HepG2 (cell line): ENCODE measurements around the gene PHF10. TPM values are rescaled to one million over a fixed set of nuclear protein-coding genes. Genes with fewer than 3 reads are reported as not detected.

ENCODE experiments used
- ATAC-seq: fragments of 200-7000 bp; cut with Tn5 transposase; 3 replicates; pipeline ENCODE4 v1.9.1; 2020; ENCODE audit warnings: mild to moderate bottlenecking, moderate library complexity
- BruUV-seq: library from RNA; stranded (reverse); fragments of 400-500 nt; replicated peaks from 2 replicates; lab custom pipeline; 2021; lab: Mats Ljungman, UMichigan
- CTCF ChIA-PET: fragments of 300-600 bp; formaldehyde crosslinking; extraction: SDS; loops from one replicate; lab custom pipeline; 2021; ENCODE audit warnings: low total read pairs, inconsistent platforms, low intra/inter-chr PET ratio; lab: Yijun Ruan, JAX
- POLR2A ChIA-PET: fragments of 350-600 bp; sonication (Branson Sonifier 250); formaldehyde crosslinking; loops from one replicate; lab custom pipeline; 2020; ENCODE audit warnings: antibody characterized with exemption, inconsistent platforms; lab: Yijun Ruan, JAX
- DNase-seq: peaks from one replicate; pipeline ENCODE4 v3.0.0-alpha.2; 2015; ENCODE audit warnings: low spot score
- FAIRE-seq: peaks from 3 replicates; lab custom pipeline; 2011; peaks lifted over from hg19 to GRCh38; lab: Jason Lieb, UNC
- H2AFZ ChIP-seq: one replicate; pipeline ENCODE4 v1.6.1; 2011; ENCODE audit warnings: low read length, inconsistent platforms
- H3K27ac ChIP-seq: fragments of 300-600 bp; 3 replicates; pipeline ENCODE4 v1.8.0; 2011; ENCODE audit warnings: mixed run types, mild to moderate bottlenecking, mixed read lengths, low read length, inconsistent platforms; ENCODE audit not compliant: insufficient read depth; ENCODE audit errors: extremely low read length
- H3K27me3 ChIP-seq, 2 experiments: fragments of 200-600 bp in 1 of 2; 2 replicates in 1 of 2; 3 replicates in 1 of 2; pipeline versions ENCODE4 v1.6.0 to v1.8.0; 2011; ENCODE audit warnings: low read length in 2 of 2, mild to moderate bottlenecking in 2 of 2, moderate library complexity in 2 of 2, inconsistent platforms in 1 of 2; ENCODE audit not compliant: insufficient read depth in 2 of 2, control insufficient read depth in 1 of 2
- H3K36me3 ChIP-seq, 2 experiments: fragments of 200-600 bp in 1 of 2; replicated peaks in 1 of 2; 2 replicates in 1 of 2; 3 replicates in 1 of 2; pipeline versions ENCODE4 v1.5.1 to v1.8.0; 2011; ENCODE audit warnings: low read length in 2 of 2, inconsistent platforms in 1 of 2; ENCODE audit not compliant: insufficient read depth in 2 of 2, control insufficient read depth in 1 of 2
- H3K4me1 ChIP-seq: 2 replicates; pipeline ENCODE4 v1.5.1; 2012; ENCODE audit warnings: low read length, inconsistent platforms; ENCODE audit not compliant: insufficient read depth
- H3K4me2 ChIP-seq: 2 replicates; pipeline ENCODE4 v1.6.0; 2011; ENCODE audit warnings: low read depth, low read length, inconsistent platforms
- H3K4me3 ChIP-seq, 3 experiments: fragments of 200-600 bp in 1 of 3; sonication (generic), shearing (Covaris generic) in 1 of 3; replicated peaks in 1 of 3; 2 replicates each; pipeline ENCODE4 v1.5.1; 2011 to 2016; ENCODE audit warnings: low read length in 3 of 3, inconsistent platforms in 2 of 3, low read depth in 2 of 3, mild to moderate bottlenecking in 2 of 3, control low read depth in 1 of 3, mixed read lengths in 1 of 3; ENCODE audit not compliant: insufficient read depth in 1 of 3
- H3K79me2 ChIP-seq: one replicate; pipeline ENCODE4 v1.6.1; 2011; ENCODE audit warnings: low read length, inconsistent platforms; ENCODE audit not compliant: insufficient read depth
- H3K9ac ChIP-seq: 2 replicates; pipeline ENCODE4 v1.6.0; 2011; ENCODE audit warnings: mild to moderate bottlenecking, low read depth, low read length, inconsistent platforms; ENCODE audit not compliant: insufficient read depth
- H3K9me3 ChIP-seq: 2 replicates; pipeline ENCODE4 v1.5.1; 2012; ENCODE audit warnings: mild to moderate bottlenecking, low read length
- H4K20me1 ChIP-seq: 2 replicates; pipeline ENCODE4 v1.6.0; 2011; ENCODE audit warnings: inconsistent platforms, mild to moderate bottlenecking, low read length, moderate library complexity; ENCODE audit not compliant: insufficient read depth
- POLR2AphosphoS2 ChIP-seq: IDR thresholded peaks from 2 replicates; pipeline ENCODE4 v1.6.1; 2011; ENCODE audit warnings: low read depth, low read length, improper control_type of control experiment
- SATB2 ChIP-seq: sonication (generic); formaldehyde crosslinking; IDR thresholded peaks from 2 replicates; pipeline ENCODE4 v1.5.0; 2020; ENCODE audit warnings: missing genetic modification reagents
- ZNF136 ChIP-seq: sonication (generic); formaldehyde crosslinking; IDR thresholded peaks from 2 replicates; pipeline ENCODE4 v1.8.1; 2022; ENCODE audit warnings: low read depth, mild to moderate bottlenecking, moderate library complexity, missing genetic modification reagents
- ZNF251 ChIP-seq: sonication (generic); formaldehyde crosslinking; IDR thresholded peaks from 2 replicates; pipeline ENCODE4 v1.9.0; 2021; ENCODE audit warnings: mild to moderate bottlenecking, missing genetic modification reagents
- ZNF557 ChIP-seq: sonication (generic); formaldehyde crosslinking; IDR thresholded peaks from 2 replicates; pipeline ENCODE4 v1.4.0; 2020; ENCODE audit warnings: missing genetic modification reagents
- ZNF605 ChIP-seq: sonication (generic); formaldehyde crosslinking; IDR thresholded peaks from 2 replicates; pipeline ENCODE4 v1.8.0; 2022; ENCODE audit warnings: mild to moderate bottlenecking, missing genetic modification reagents
- WGBS: methylation state at CpG from one replicate; pipeline ENCODE4 v1.1.6; 2017; ENCODE audit warnings: low lambda C conversion rate; 5-methylcytosine and 5-hydroxymethylcytosine counted together
- in situ Hi-C: cut with HindIII; loops from 2 replicates; pipeline ENCODE4 v1.10.0; 2017; ENCODE audit warnings: low pct_unique_long_range_greater_than_20kb; ENCODE audit not compliant: extremely low pct_ligation_motif_present
- intact Hi-C: fragments of 100-400 bp; cut with micrococcal nuclease; formaldehyde crosslinking; loops from one replicate; pipeline ENCODE4 v1.10.0; 2022; ENCODE audit not compliant: unreplicated experiment
- polyA plus RNA-seq, 8 experiments: library from polyadenylated mRNA; depleted of rRNA in 3 of 8; stranded (reverse) in 7 of 8; unstranded in 1 of 8; fragments of >200 nt; fragmentation: Illumina TruSeq in 4 of 8; extraction: Trizol in 4 of 8; gene quantifications; 2 replicates each; pipeline versions ENCODE4 v1.2.1 to v1.2.3, GENCODE V29; 2011 to 2016; ENCODE audit warnings: low read depth in 4 of 8, missing spikeins in 1 of 8, mixed read lengths in 1 of 8; ENCODE audit not compliant: insufficient read depth in 1 of 8
- total RNA-seq, 5 experiments: library from RNA; depleted of rRNA; stranded (reverse); fragments of >200 nt; fragmentation: Illumina TruSeq; extraction: Trizol; gene quantifications; 2 replicates each; pipeline ENCODE4 v1.2.3, GENCODE V29; 2016; ENCODE audit warnings: low read depth in 1 of 5
- TF ChIP-seq, protein P1 (sequence below): sonication (generic); formaldehyde crosslinking; IDR thresholded peaks from 2 replicates; pipeline ENCODE4 v1.4.0; 2020; ENCODE audit warnings: mild to moderate bottlenecking, missing genetic modification reagents
- TF ChIP-seq, protein P2 (sequence below): sonication (generic); formaldehyde crosslinking; IDR thresholded peaks from 2 replicates; pipeline ENCODE4 v1.4.0; 2020; ENCODE audit warnings: missing genetic modification reagents, borderline replicate concordance

PHF10 gene
- total and polyA plus RNA-seq, 2 of the 13 experiments (the other 11 are each of a cell fraction or from before 2014, with no cell fraction given): 42.1 to 84.1 TPM

DNA sequence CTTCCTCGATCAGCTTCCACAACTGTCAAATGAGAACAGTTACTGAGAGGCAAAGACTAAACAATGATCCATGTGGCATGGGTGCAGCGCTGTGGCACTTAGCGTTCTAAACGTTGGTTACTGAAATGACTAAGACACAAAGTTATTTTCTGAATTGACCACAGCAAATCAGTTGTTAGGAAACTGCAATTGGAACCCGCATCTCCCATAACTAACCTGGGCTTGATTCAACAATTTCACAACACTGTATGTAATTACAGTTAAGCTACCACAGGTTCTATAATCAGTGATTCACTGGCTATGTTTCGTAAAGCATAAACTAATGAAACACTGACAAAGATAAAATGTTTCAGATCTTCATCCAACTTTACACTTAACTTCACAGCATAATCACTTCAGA, 35.0 kb downstream of the PHF10 start (continued):
- TF ChIP-seq, protein P1, sequence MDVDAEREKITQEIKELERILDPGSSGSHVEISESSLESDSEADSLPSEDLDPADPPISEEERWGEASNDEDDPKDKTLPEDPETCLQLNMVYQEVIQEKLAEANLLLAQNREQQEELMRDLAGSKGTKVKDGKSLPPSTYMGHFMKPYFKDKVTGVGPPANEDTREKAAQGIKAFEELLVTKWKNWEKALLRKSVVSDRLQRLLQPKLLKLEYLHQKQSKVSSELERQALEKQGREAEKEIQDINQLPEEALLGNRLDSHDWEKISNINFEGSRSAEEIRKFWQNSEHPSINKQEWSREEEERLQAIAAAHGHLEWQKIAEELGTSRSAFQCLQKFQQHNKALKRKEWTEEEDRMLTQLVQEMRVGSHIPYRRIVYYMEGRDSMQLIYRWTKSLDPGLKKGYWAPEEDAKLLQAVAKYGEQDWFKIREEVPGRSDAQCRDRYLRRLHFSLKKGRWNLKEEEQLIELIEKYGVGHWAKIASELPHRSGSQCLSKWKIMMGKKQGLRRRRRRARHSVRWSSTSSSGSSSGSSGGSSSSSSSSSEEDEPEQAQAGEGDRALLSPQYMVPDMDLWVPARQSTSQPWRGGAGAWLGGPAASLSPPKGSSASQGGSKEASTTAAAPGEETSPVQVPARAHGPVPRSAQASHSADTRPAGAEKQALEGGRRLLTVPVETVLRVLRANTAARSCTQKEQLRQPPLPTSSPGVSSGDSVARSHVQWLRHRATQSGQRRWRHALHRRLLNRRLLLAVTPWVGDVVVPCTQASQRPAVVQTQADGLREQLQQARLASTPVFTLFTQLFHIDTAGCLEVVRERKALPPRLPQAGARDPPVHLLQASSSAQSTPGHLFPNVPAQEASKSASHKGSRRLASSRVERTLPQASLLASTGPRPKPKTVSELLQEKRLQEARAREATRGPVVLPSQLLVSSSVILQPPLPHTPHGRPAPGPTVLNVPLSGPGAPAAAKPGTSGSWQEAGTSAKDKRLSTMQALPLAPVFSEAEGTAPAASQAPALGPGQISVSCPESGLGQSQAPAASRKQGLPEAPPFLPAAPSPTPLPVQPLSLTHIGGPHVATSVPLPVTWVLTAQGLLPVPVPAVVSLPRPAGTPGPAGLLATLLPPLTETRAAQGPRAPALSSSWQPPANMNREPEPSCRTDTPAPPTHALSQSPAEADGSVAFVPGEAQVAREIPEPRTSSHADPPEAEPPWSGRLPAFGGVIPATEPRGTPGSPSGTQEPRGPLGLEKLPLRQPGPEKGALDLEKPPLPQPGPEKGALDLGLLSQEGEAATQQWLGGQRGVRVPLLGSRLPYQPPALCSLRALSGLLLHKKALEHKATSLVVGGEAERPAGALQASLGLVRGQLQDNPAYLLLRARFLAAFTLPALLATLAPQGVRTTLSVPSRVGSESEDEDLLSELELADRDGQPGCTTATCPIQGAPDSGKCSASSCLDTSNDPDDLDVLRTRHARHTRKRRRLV (CRISPR knock-in tag): no peak
- TF ChIP-seq ZNF605 (CRISPR knock-in tag) (no peak), SATB2 (no peak), ZNF251 (CRISPR knock-in tag) (no peak)
- TF ChIP-seq, protein P2, sequence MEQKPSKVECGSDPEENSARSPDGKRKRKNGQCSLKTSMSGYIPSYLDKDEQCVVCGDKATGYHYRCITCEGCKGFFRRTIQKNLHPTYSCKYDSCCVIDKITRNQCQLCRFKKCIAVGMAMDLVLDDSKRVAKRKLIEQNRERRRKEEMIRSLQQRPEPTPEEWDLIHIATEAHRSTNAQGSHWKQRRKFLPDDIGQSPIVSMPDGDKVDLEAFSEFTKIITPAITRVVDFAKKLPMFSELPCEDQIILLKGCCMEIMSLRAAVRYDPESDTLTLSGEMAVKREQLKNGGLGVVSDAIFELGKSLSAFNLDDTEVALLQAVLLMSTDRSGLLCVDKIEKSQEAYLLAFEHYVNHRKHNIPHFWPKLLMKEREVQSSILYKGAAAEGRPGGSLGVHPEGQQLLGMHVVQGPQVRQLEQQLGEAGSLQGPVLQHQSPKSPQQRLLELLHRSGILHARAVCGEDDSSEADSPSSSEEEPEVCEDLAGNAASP (CRISPR knock-in tag): no peak
- TF ChIP-seq, all 625 proteins: peak for 0

DNA sequence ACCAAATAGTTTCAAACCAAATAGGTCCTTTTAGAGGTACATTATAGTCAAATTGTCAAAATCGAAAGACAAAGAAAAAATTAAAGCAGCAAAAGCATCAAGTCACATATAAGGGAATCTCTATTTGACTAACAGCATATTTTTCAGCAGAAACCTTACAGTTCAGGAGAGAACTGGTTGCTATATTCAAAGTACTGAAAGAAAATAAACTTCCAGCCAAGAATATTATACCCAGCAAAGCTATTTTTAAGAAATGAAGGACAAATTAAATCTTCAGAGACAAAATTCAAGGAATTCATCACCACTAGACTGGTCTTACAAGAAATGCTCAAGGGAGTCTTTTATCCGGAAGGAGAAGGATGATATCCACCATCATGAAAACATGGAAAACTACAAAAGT, 38.4 kb downstream of the PHF10 start:
- in situ Hi-C loops (loop anchor here (25.0 kb wide), 1 partner anchor 724 kb away; no protein-coding TSS in a partner anchor), intact Hi-C loops (no loop called here)
- Histone ChIP-seq H3K4me3 (no peak overlapping the region), H3K36me3 (peaks cover 10 to 49% of the 10 kb centered on the region in 2 experiments), H3K4me1 (no peaks in the 10 kb centered on the region), H3K9ac (no peak overlapping the region), H3K9me3 (peaks cover 14% of the 10 kb centered on the region), H4K20me1 (no peaks in the 10 kb centered on the region; the same call in 1 of the 2 replicates), H3K27ac (no peak overlapping the region), H3K4me2 (no peak overlapping the region), H3K27me3 (no peaks in the 10 kb centered on the region), H3K79me2 (peaks cover 6% of the 10 kb centered on the region), H2AFZ (no peak overlapping the region)
- no peak for ATAC-seq
- BruUV-seq: no TSS peak
- DNase-seq: no peak
- ChIA-PET CTCF (no interaction called here), POLR2A (no interaction called here)
- TF ChIP-seq ZNF557 (CRISPR knock-in tag) (no peak), POLR2AphosphoS2 (no peak), ZNF136 (peak; percentile 85; the same call in 1 of the 2 replicates)
- 97% methylated on average over 2 of the region's 2 CpGs for WGBS
- peak; percentile 57 for FAIRE-seq
